Skeletal muscle satellite cell (primary cell): Measurements from ENCODE around the gene TDRD7.

Source experiments
- H3K27me3 ChIP-seq: 2 replicates; pipeline ENCODE4 v1.7.0; 2013; ENCODE audit warnings: low read length; ENCODE audit not compliant: control insufficient read depth, insufficient read depth
- H3K36me3 ChIP-seq: 2 replicates; pipeline ENCODE4 v1.7.0; 2013; ENCODE audit warnings: mild to moderate bottlenecking, control low read depth, low read length; ENCODE audit not compliant: insufficient read depth
- H3K4me1 ChIP-seq: 2 replicates; pipeline ENCODE4 v1.7.0; 2013; ENCODE audit warnings: low read length; ENCODE audit not compliant: control insufficient read depth, insufficient read depth
- H3K4me2 ChIP-seq: 2 replicates; pipeline ENCODE4 v1.7.0; 2013; ENCODE audit warnings: mild to moderate bottlenecking, low read length
- H3K4me3 ChIP-seq: 2 replicates; pipeline ENCODE4 v1.7.0; 2013; ENCODE audit warnings: low read length
- H3K9ac ChIP-seq: 2 replicates; pipeline ENCODE4 v1.7.0; 2013; ENCODE audit warnings: mild to moderate bottlenecking, low read depth, low read length, moderate library complexity
- H3K9me3 ChIP-seq: replicated peaks from 2 replicates; pipeline ENCODE4 v1.7.0; 2013; ENCODE audit warnings: mild to moderate bottlenecking, control low read depth, low read length

TDRD7 gene

GRCh38 chr9:97389249-97389648 is 22.6 kb upstream of the TDRD7 start:
- Histone ChIP-seq H3K4me2 (no peak overlapping the region), H3K27me3 (peaks cover 35% of the 10 kb centered on the region), H3K4me1 (peaks cover 4% of the 10 kb centered on the region), H3K9me3 (no peaks in the 10 kb centered on the region), H3K4me3 (no peak overlapping the region), H3K36me3 (no peaks in the 10 kb centered on the region), H3K9ac (no peak overlapping the region)

- H3K4me1 ChIP-seq: peaks cover 4% of the 10 kb centered on the region
- no peaks in the 10 kb centered on the region for H3K36me3 ChIP-seq
- H3K27me3 ChIP-seq: peaks cover 26% of the 10 kb centered on the region
- no peak overlapping the region for H3K9ac ChIP-seq
- H3K4me2 ChIP-seq: no peak overlapping the region
- no peak overlapping the region for H3K4me3 ChIP-seq
- no peaks in the 10 kb centered on the region for H3K9me3 ChIP-seq
Observed at GRCh38 chr9:97390791-97391406, 21.0 kb upstream of the TDRD7 start.

- H3K4me3 ChIP-seq: no peak overlapping the region
- H3K9ac ChIP-seq: no peak overlapping the region
- H3K36me3 ChIP-seq: no peaks in the 10 kb centered on the region
- H3K9me3 ChIP-seq: no peaks in the 10 kb centered on the region
- H3K27me3 ChIP-seq: peaks cover 27% of the 10 kb centered on the region
- peaks cover 7% of the 10 kb centered on the region for H3K4me1 ChIP-seq
- no peak overlapping the region for H3K4me2 ChIP-seq
Observed at GRCh38 chr9:97394881-97395280, 17.0 kb upstream of the TDRD7 start.

GRCh38 chr9:97395745-97396144 is 16.2 kb upstream of the TDRD7 start:
- H3K9ac ChIP-seq: no peak overlapping the region
- H3K27me3 ChIP-seq: peaks cover 27% of the 10 kb centered on the region
- no peaks in the 10 kb centered on the region for H3K36me3 ChIP-seq
- no peak overlapping the region for H3K4me3 ChIP-seq
- H3K9me3 ChIP-seq: no peaks in the 10 kb centered on the region
- H3K4me1 ChIP-seq: peaks cover 7% of the 10 kb centered on the region
- H3K4me2 ChIP-seq: no peak overlapping the region

- no peak overlapping the region for H3K4me3 ChIP-seq
- H3K36me3 ChIP-seq: no peaks in the 10 kb centered on the region
- H3K4me1 ChIP-seq: peaks cover 7% of the 10 kb centered on the region
- H3K9me3 ChIP-seq: no peaks in the 10 kb centered on the region
- H3K9ac ChIP-seq: no peak overlapping the region
- H3K4me2 ChIP-seq: no peak overlapping the region
- H3K27me3 ChIP-seq: peaks cover 28% of the 10 kb centered on the region
Observed at GRCh38 chr9:97396256-97396655, 15.6 kb upstream of the TDRD7 start.

GRCh38 chr9:97397220-97397619 is 14.7 kb upstream of the TDRD7 start:
- Histone ChIP-seq H3K4me3 (no peak overlapping the region), H3K9me3 (no peaks in the 10 kb centered on the region), H3K27me3 (peaks cover 33% of the 10 kb centered on the region), H3K4me1 (peaks cover 7% of the 10 kb centered on the region), H3K36me3 (no peaks in the 10 kb centered on the region), H3K4me2 (no peak overlapping the region), H3K9ac (no peak overlapping the region)

- peaks cover 23% of the 10 kb centered on the region for H3K27me3 ChIP-seq
- no peaks in the 10 kb centered on the region for H3K36me3 ChIP-seq
- no peaks in the 10 kb centered on the region for H3K9me3 ChIP-seq
- H3K9ac ChIP-seq: no peak overlapping the region
- H3K4me3 ChIP-seq: no peak overlapping the region
- H3K4me1 ChIP-seq: peaks cover 7% of the 10 kb centered on the region
- H3K4me2 ChIP-seq: no peak overlapping the region
Observed at GRCh38 chr9:97398999-97399758, 12.7 kb upstream of the TDRD7 start.

- H3K9ac ChIP-seq: no peak overlapping the region
- no peaks in the 10 kb centered on the region for H3K36me3 ChIP-seq
- H3K9me3 ChIP-seq: no peaks in the 10 kb centered on the region
- no peak overlapping the region for H3K4me2 ChIP-seq
- no peak overlapping the region for H3K4me3 ChIP-seq
- peaks cover 29% of the 10 kb centered on the region for H3K27me3 ChIP-seq
- H3K4me1 ChIP-seq: peaks cover 6% of the 10 kb centered on the region
Observed at GRCh38 chr9:97403746-97404316, 8.1 kb upstream of the TDRD7 start.

GRCh38 chr9:97405551-97405950 is 6.3 kb upstream of the TDRD7 start:
- H3K4me3 ChIP-seq: no peak overlapping the region
- H3K9ac ChIP-seq: no peak overlapping the region
- peaks cover 45% of the 10 kb centered on the region for H3K27me3 ChIP-seq
- no peaks in the 10 kb centered on the region for H3K36me3 ChIP-seq
- H3K9me3 ChIP-seq: no peaks in the 10 kb centered on the region
- H3K4me1 ChIP-seq: no peaks in the 10 kb centered on the region
- H3K4me2 ChIP-seq: no peak overlapping the region

GRCh38 chr9:97406620-97407177 is 5.2 kb upstream of the TDRD7 start:
- Histone ChIP-seq H3K9me3 (no peaks in the 10 kb centered on the region), H3K9ac (no peak overlapping the region), H3K27me3 (peaks cover 40% of the 10 kb centered on the region), H3K36me3 (no peaks in the 10 kb centered on the region), H3K4me2 (no peak overlapping the region), H3K4me3 (no peak overlapping the region), H3K4me1 (no peaks in the 10 kb centered on the region)

GRCh38 chr9:97408562-97408961 is 3.3 kb upstream of the TDRD7 start:
- Histone ChIP-seq H3K4me1 (peaks cover 6% of the 10 kb centered on the region), H3K4me2 (no peak overlapping the region), H3K9ac (no peak overlapping the region), H3K36me3 (no peaks in the 10 kb centered on the region), H3K4me3 (no peak overlapping the region), H3K27me3 (peaks cover 36% of the 10 kb centered on the region), H3K9me3 (no peaks in the 10 kb centered on the region)
